HG03378 (cell line): Measurements from ENCODE around the gene CCL24.
"Not testable (repeated sequence)": the region's sequence is repeated elsewhere in the genome, so short reads cannot be mapped to it uniquely, and the experiment has no call there.

Experiments
- ATAC-seq: cut with Tn5 transposase; IDR thresholded peaks from one replicate; pipeline ENCODE4 v1.9.1; 2021; ENCODE audit warnings: mild to moderate bottlenecking, moderate library complexity; ENCODE audit not compliant: unreplicated experiment

CCL24 gene

GRCh38 chr7:75788154-75788847 is 25.3 kb downstream of the CCL24 start:
- not testable (repeated sequence) for ATAC-seq

- ATAC-seq, result not testable (repeated sequence)
These were observed 30.5 kb downstream of the CCL24 start for GRCh38 chr7:75783058-75783457.

GRCh38 chr7:75780647-75781273 is 32.8 kb downstream of the CCL24 start:
- ATAC-seq, result not testable (repeated sequence)

- ATAC-seq, result not testable (repeated sequence)
These were observed 34.1 kb downstream of the CCL24 start for GRCh38 chr7:75779516-75779915.

- ATAC-seq, result not testable (repeated sequence)
These were observed 34.6 kb downstream of the CCL24 start for GRCh38 chr7:75779035-75779434.

GRCh38 chr7:75776295-75776971 is 37.2 kb downstream of the CCL24 start:
- ATAC-seq, result no peak

- not testable (repeated sequence) for ATAC-seq
These were observed 39.6 kb downstream of the CCL24 start for GRCh38 chr7:75773958-75774357.

- ATAC-seq, result no peak
These were observed 41.2 kb downstream of the CCL24 start, which contains the start of gene CCL26 for GRCh38 chr7:75772081-75773077. Gene CCL26, minus strand, starts transcription at chr7:75772211. Its CDS starts 35 bp downstream, at chr7:75772176.

- no peak for ATAC-seq
These were observed 42.4 kb downstream of the CCL24 start for GRCh38 chr7:75771224-75771623.

GRCh38 chr7:75762350-75762917 is 51.2 kb downstream of the CCL24 start:
- peak; percentile 50 for ATAC-seq

GRCh38 chr7:75761801-75762200 is 51.8 kb downstream of the CCL24 start:
- not testable (repeated sequence) for ATAC-seq
